ENCODE measurements around the gene ZNF891.

ZNF891 gene

GRCh38 chr12:133130038-133130807 is at the start of gene ZNF891, which contains the start of gene ZNF10 (continued):
- TF ChIP-seq ZBTB26 (tag by site-specific recombination; optimal IDR thresholded peaks at IDR 0.05), result peak; percentile 98
- TF ChIP-seq ZBTB17 (tag by site-specific recombination; IDR thresholded peaks at IDR 0.05), result peak; percentile 88
- TF ChIP-seq, protein P1, sequence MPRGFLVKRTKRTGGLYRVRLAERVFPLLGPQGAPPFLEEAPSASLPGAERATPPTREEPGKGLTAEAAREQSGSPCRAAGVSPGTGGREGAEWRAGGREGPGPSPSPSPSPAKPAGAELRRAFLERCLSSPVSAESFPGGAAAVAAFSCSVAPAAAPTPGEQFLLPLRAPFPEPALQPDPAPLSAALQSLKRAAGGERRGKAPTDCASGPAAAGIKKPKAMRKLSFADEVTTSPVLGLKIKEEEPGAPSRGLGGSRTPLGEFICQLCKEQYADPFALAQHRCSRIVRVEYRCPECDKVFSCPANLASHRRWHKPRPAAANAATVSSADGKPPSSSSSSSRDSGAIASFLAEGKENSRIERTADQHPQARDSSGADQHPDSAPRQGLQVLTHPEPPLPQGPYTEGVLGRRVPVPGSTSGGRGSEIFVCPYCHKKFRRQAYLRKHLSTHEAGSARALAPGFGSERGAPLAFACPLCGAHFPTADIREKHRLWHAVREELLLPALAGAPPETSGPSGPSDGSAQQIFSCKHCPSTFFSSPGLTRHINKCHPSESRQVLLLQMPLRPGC (tag by site-specific recombination; IDR thresholded peaks at IDR 0.05), result no peak; the same call in 1 of the 2 replicates
- TF ChIP-seq, protein P2, sequence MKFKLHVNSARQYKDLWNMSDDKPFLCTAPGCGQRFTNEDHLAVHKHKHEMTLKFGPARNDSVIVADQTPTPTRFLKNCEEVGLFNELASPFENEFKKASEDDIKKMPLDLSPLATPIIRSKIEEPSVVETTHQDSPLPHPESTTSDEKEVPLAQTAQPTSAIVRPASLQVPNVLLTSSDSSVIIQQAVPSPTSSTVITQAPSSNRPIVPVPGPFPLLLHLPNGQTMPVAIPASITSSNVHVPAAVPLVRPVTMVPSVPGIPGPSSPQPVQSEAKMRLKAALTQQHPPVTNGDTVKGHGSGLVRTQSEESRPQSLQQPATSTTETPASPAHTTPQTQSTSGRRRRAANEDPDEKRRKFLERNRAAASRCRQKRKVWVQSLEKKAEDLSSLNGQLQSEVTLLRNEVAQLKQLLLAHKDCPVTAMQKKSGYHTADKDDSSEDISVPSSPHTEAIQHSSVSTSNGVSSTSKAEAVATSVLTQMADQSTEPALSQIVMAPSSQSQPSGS (tag by site-specific recombination; IDR thresholded peaks at IDR 0.05; ENCODE audit: low read depth), result peak; percentile 92
- TF ChIP-seq, protein P3, sequence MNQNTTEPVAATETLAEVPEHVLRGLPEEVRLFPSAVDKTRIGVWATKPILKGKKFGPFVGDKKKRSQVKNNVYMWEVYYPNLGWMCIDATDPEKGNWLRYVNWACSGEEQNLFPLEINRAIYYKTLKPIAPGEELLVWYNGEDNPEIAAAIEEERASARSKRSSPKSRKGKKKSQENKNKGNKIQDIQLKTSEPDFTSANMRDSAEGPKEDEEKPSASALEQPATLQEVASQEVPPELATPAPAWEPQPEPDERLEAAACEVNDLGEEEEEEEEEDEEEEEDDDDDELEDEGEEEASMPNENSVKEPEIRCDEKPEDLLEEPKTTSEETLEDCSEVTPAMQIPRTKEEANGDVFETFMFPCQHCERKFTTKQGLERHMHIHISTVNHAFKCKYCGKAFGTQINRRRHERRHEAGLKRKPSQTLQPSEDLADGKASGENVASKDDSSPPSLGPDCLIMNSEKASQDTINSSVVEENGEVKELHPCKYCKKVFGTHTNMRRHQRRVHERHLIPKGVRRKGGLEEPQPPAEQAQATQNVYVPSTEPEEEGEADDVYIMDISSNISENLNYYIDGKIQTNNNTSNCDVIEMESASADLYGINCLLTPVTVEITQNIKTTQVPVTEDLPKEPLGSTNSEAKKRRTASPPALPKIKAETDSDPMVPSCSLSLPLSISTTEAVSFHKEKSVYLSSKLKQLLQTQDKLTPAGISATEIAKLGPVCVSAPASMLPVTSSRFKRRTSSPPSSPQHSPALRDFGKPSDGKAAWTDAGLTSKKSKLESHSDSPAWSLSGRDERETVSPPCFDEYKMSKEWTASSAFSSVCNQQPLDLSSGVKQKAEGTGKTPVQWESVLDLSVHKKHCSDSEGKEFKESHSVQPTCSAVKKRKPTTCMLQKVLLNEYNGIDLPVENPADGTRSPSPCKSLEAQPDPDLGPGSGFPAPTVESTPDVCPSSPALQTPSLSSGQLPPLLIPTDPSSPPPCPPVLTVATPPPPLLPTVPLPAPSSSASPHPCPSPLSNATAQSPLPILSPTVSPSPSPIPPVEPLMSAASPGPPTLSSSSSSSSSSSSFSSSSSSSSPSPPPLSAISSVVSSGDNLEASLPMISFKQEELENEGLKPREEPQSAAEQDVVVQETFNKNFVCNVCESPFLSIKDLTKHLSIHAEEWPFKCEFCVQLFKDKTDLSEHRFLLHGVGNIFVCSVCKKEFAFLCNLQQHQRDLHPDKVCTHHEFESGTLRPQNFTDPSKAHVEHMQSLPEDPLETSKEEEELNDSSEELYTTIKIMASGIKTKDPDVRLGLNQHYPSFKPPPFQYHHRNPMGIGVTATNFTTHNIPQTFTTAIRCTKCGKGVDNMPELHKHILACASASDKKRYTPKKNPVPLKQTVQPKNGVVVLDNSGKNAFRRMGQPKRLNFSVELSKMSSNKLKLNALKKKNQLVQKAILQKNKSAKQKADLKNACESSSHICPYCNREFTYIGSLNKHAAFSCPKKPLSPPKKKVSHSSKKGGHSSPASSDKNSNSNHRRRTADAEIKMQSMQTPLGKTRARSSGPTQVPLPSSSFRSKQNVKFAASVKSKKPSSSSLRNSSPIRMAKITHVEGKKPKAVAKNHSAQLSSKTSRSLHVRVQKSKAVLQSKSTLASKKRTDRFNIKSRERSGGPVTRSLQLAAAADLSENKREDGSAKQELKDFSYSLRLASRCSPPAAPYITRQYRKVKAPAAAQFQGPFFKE (tag by site-specific recombination; IDR thresholded peaks at IDR 0.05; ENCODE audit: borderline replicate concordance), result no peak
- no peak for TF ChIP-seq ZNF202 (tag by site-specific recombination; IDR thresholded peaks at IDR 0.05; ENCODE audit: borderline replicate concordance)
- no peak for TF ChIP-seq YY2 (tag by site-specific recombination; IDR thresholded peaks at IDR 0.05)
- peak; percentile 95 for TF ChIP-seq ZBTB8A (tag by site-specific recombination; IDR thresholded peaks at IDR 0.05)
- TF ChIP-seq ZNF112 (tag by site-specific recombination; IDR thresholded peaks at IDR 0.05), result no peak
- TF ChIP-seq GLIS1 (tag by site-specific recombination; IDR thresholded peaks at IDR 0.05), result peak; percentile 90
- no peak for TF ChIP-seq PRDM6 (tag by site-specific recombination; IDR thresholded peaks at IDR 0.05)
- no peak for TF ChIP-seq SALL2 (tag by site-specific recombination; IDR thresholded peaks at IDR 0.05; ENCODE audit: borderline replicate concordance)
- peak; percentile 66; the same call in 1 of the 2 replicates for TF ChIP-seq SP7 (tag by site-specific recombination; IDR thresholded peaks at IDR 0.05)
- no peak for TF ChIP-seq ZNF248 (tag by site-specific recombination; IDR thresholded peaks at IDR 0.05)
- no peak for TF ChIP-seq ZNF560 (tag by site-specific recombination; IDR thresholded peaks at IDR 0.05; ENCODE audit: borderline replicate concordance)
- peak; percentile 65; the same call in 1 of the 2 replicates for TF ChIP-seq KLF1 (tag by site-specific recombination; IDR thresholded peaks at IDR 0.05)
- no peak for TF ChIP-seq ZSCAN4 (tag by site-specific recombination; IDR thresholded peaks at IDR 0.05)
- peak; percentile 75 for TF ChIP-seq ZNF2 (tag by site-specific recombination; IDR thresholded peaks at IDR 0.05)
- TF ChIP-seq ZXDB (tag by site-specific recombination; IDR thresholded peaks at IDR 0.05), result peak; percentile 94
- TF ChIP-seq ZBTB49 (tag by site-specific recombination; IDR thresholded peaks at IDR 0.05; ENCODE audit: low read depth), result no peak
- peak; percentile 92 for TF ChIP-seq ZBTB6 (tag by site-specific recombination; IDR thresholded peaks at IDR 0.05)

Data from HEK293 (cell line).